Measurements from ENCODE around the gene FBXO48.
A peak's percentile ranks its signal among the peaks of the same experiment; 100 is the strongest.

FBXO48 gene

GRCh38 chr2:68435615-68436014, 31.5 kb downstream of the FBXO48 start:
- peak; percentile 77 for DNase-seq

- peak; percentile 32 for DNase-seq
Measured at GRCh38 chr2:68434981-68435380, 32.1 kb downstream of the FBXO48 start.

- no peak for DNase-seq
Measured at GRCh38 chr2:68432696-68433658, 34.1 kb downstream of the FBXO48 start.

- DNase-seq, result no peak
Measured at GRCh38 chr2:68431316-68431972, 35.6 kb downstream of the FBXO48 start.

- DNase-seq, result peak; percentile 10
Measured at GRCh38 chr2:68429311-68429826, 37.7 kb downstream of the FBXO48 start.

- DNase-seq, result no peak
Measured at GRCh38 chr2:68428746-68429145, 38.3 kb downstream of the FBXO48 start.

GRCh38 chr2:68428126-68428525, 39.0 kb downstream of the FBXO48 start:
- no peak for DNase-seq

- DNase-seq, result no peak
Measured at GRCh38 chr2:68426848-68427579, 40.1 kb downstream of the FBXO48 start.

GRCh38 chr2:68426446-68426845, 40.6 kb downstream of the FBXO48 start:
- no peak for DNase-seq

- no peak for DNase-seq
Measured at GRCh38 chr2:68425503-68425902, 41.6 kb downstream of the FBXO48 start.

- DNase-seq, result no peak
Measured at GRCh38 chr2:68423966-68424650, 43.0 kb downstream of the FBXO48 start.

GRCh38 chr2:68420254-68420910, 46.7 kb downstream of the FBXO48 start:
- DNase-seq, result peak; percentile 55

- DNase-seq, result no peak
Measured at GRCh38 chr2:68418855-68419254, 48.2 kb downstream of the FBXO48 start.

GRCh38 chr2:68418419-68418818, 48.7 kb downstream of the FBXO48 start:
- DNase-seq, result no peak

- no peak for DNase-seq
Measured at GRCh38 chr2:68417926-68418325, 49.2 kb downstream of the FBXO48 start.

GRCh38 chr2:68416081-68416675, 50.9 kb downstream of the FBXO48 start:
- DNase-seq, result no peak

GRCh38 chr2:68415521-68415920, 51.6 kb downstream of the FBXO48 start:
- no peak for DNase-seq

GRCh38 chr2:68414876-68415275, 52.2 kb downstream of the FBXO48 start:
- DNase-seq, result no peak

GRCh38 chr2:68414452-68414851, 52.6 kb downstream of the FBXO48 start:
- no peak for DNase-seq

GRCh38 chr2:68413466-68413865, 53.6 kb downstream of the FBXO48 start:
- no peak for DNase-seq

- no peak for DNase-seq
Measured at GRCh38 chr2:68412127-68412819, 54.8 kb downstream of the FBXO48 start.

Data from fibroblast of skin of back (primary cell).